Retina (tissue), 1 donor: ENCODE data around the gene CIZ1.

ENCODE experiments used
- DNase-seq: peaks from one replicate; pipeline ENCODE4 v3.0.0-alpha.2; 2016

CIZ1 gene

GRCh38 chr9:128123451-128124080 is 67.8 kb downstream of the CIZ1 start:
- no peak for DNase-seq

- DNase-seq: no peak
Observed at GRCh38 chr9:128122809-128123175, 68.6 kb downstream of the CIZ1 start.

GRCh38 chr9:128121924-128122808 is 69.2 kb downstream of the CIZ1 start:
- DNase-seq: no peak

- no peak for DNase-seq
Observed at GRCh38 chr9:128121466-128121810, 69.9 kb downstream of the CIZ1 start.

GRCh38 chr9:128120741-128121465 is 70.5 kb downstream of the CIZ1 start:
- no peak for DNase-seq

GRCh38 chr9:128120061-128120740 is 71.2 kb downstream of the CIZ1 start:
- no peak for DNase-seq

GRCh38 chr9:128118971-128119665 is 72.3 kb downstream of the CIZ1 start:
- DNase-seq: no peak

GRCh38 chr9:128118472-128118857 is 72.9 kb downstream of the CIZ1 start:
- DNase-seq: no peak

GRCh38 chr9:128117613-128118471 is 73.5 kb downstream of the CIZ1 start:
- DNase-seq: peak; percentile 94

GRCh38 chr9:128116104-128117083 is 75.0 kb downstream of the CIZ1 start:
- DNase-seq: no peak
